ENCODE measurements around the gene SLC8A1.

Gene SLC8A1

GRCh38 chr2:40321016-40321623 is 130.8 kb downstream of the SLC8A1 start:
- Histone ChIP-seq H3K14ac (ENCODE audit: low read length) (no peak overlapping the region), H3K9ac (ENCODE audit: low read length) (no peak overlapping the region), H3K18ac (ENCODE audit: low read length) (no peak overlapping the region), H2AK5ac (ENCODE audit: low read length) (no peak overlapping the region), H4K12ac (ENCODE audit: low read depth, low read length) (no peak overlapping the region), H3K4me2 (ENCODE audit: low read length) (no peak overlapping the region), H3K36me3 (ENCODE audit: control insufficient read depth in 1 of 2, insufficient read depth in 2 of 2, low read length in 2 of 2) (no peaks in the 10 kb centered on the region), H3K4ac (ENCODE audit: low read depth, low read length) (no peak overlapping the region), H3K79me1 (ENCODE audit: low read length) (no peaks in the 10 kb centered on the region), H2BK5ac (ENCODE audit: low read depth, low read length, poor library complexity) (no peak overlapping the region), H3K4me1 (ENCODE audit: control insufficient read depth in 1 of 2, insufficient read depth in 2 of 2, low read length in 2 of 2) (peaks cover 3 to 5% of the 10 kb centered on the region in 2 experiments), H3K23ac (ENCODE audit: low read length) (no peak overlapping the region), H4K8ac (ENCODE audit: low read depth, low read length) (no peak overlapping the region), H3K27me3 (ENCODE audit: insufficient read depth, low read length) (no peaks in the 10 kb centered on the region), H2AFZ (ENCODE audit: insufficient read depth, low read length, poor library complexity) (no peak overlapping the region), H2BK12ac (ENCODE audit: low read length) (no peak overlapping the region), H3K27ac (ENCODE audit: low read depth, low read length) (no peak overlapping the region), H2BK120ac (ENCODE audit: insufficient read depth, low read length, poor library complexity) (no peak overlapping the region), H4K91ac (ENCODE audit: low read depth, low read length) (no peak overlapping the region), H3K79me2 (ENCODE audit: control insufficient read depth, insufficient read depth, low read length, poor library complexity) (no peaks in the 10 kb centered on the region), H3K9me3 (ENCODE audit: insufficient read depth, low read depth, low read length) (peaks cover 2% of the 10 kb centered on the region), H3K4me3 (ENCODE audit: low read depth, low read length) (no peak overlapping the region)
- no CpG with 5 or more reads among the region's 7 CpGs for WGBS (ENCODE audit: extremely low coverage, insufficient coverage, insufficient read length)
- DNase-seq = no peak

GRCh38 chr2:40318921-40319320 is 133.0 kb downstream of the SLC8A1 start:
- Histone ChIP-seq H3K4ac (ENCODE audit: low read depth, low read length) (no peak overlapping the region), H3K79me1 (ENCODE audit: low read length) (no peaks in the 10 kb centered on the region), H3K27ac (ENCODE audit: low read depth, low read length) (no peak overlapping the region), H4K91ac (ENCODE audit: low read depth, low read length) (no peak overlapping the region), H3K9ac (ENCODE audit: low read length) (no peak overlapping the region), H3K4me2 (ENCODE audit: low read length) (no peak overlapping the region), H2BK12ac (ENCODE audit: low read length) (no peak overlapping the region), H2AFZ (ENCODE audit: insufficient read depth, low read length, poor library complexity) (no peak overlapping the region), H3K79me2 (ENCODE audit: control insufficient read depth, insufficient read depth, low read length, poor library complexity) (no peaks in the 10 kb centered on the region), H3K14ac (ENCODE audit: low read length) (no peak overlapping the region), H3K36me3 (ENCODE audit: control insufficient read depth in 1 of 2, insufficient read depth in 2 of 2, low read length in 2 of 2) (no peaks in the 10 kb centered on the region), H3K9me3 (ENCODE audit: insufficient read depth, low read depth, low read length) (no peaks in the 10 kb centered on the region), H2BK120ac (ENCODE audit: insufficient read depth, low read length, poor library complexity) (no peak overlapping the region), H2AK5ac (ENCODE audit: low read length) (no peak overlapping the region), H2BK5ac (ENCODE audit: low read depth, low read length, poor library complexity) (no peak overlapping the region), H3K4me1 (ENCODE audit: control insufficient read depth in 1 of 2, insufficient read depth in 2 of 2, low read length in 2 of 2) (peaks cover 3 to 5% of the 10 kb centered on the region in 2 experiments), H3K23ac (ENCODE audit: low read length) (no peak overlapping the region), H4K8ac (ENCODE audit: low read depth, low read length) (no peak overlapping the region), H4K12ac (ENCODE audit: low read depth, low read length) (no peak overlapping the region), H3K4me3 (ENCODE audit: low read depth, low read length) (no peak overlapping the region), H3K18ac (ENCODE audit: low read length) (no peak overlapping the region), H3K27me3 (ENCODE audit: insufficient read depth, low read length) (no peaks in the 10 kb centered on the region)
- no peak for DNase-seq
- no CpG with 5 or more reads among the region's 3 CpGs for WGBS (ENCODE audit: extremely low coverage, insufficient coverage, insufficient read length)

- H3K27ac ChIP-seq (ENCODE audit: low read depth, low read length) = no peak overlapping the region
These were observed 134.1 kb downstream of the SLC8A1 start for GRCh38 chr2:40317761-40318160.

GRCh38 chr2:40317046-40317445 is 134.8 kb downstream of the SLC8A1 start:
- Histone ChIP-seq H2AK5ac (ENCODE audit: low read length) (no peak overlapping the region), H3K4me2 (ENCODE audit: low read length) (no peak overlapping the region), H4K12ac (ENCODE audit: low read depth, low read length) (no peak overlapping the region), H3K36me3 (ENCODE audit: control insufficient read depth in 1 of 2, insufficient read depth in 2 of 2, low read length in 2 of 2) (no peaks in the 10 kb centered on the region), H3K18ac (ENCODE audit: low read length) (no peak overlapping the region), H3K14ac (ENCODE audit: low read length) (no peak overlapping the region), H3K4me3 (ENCODE audit: low read depth, low read length) (no peak overlapping the region), H3K4me1 (ENCODE audit: control insufficient read depth in 1 of 2, insufficient read depth in 2 of 2, low read length in 2 of 2) (peaks cover 3 to 5% of the 10 kb centered on the region in 2 experiments), H2BK120ac (ENCODE audit: insufficient read depth, low read length, poor library complexity) (no peak overlapping the region), H2BK12ac (ENCODE audit: low read length) (no peak overlapping the region), H3K23ac (ENCODE audit: low read length) (no peak overlapping the region), H3K79me2 (ENCODE audit: control insufficient read depth, insufficient read depth, low read length, poor library complexity) (no peaks in the 10 kb centered on the region), H3K27me3 (ENCODE audit: insufficient read depth, low read length) (no peaks in the 10 kb centered on the region), H4K91ac (ENCODE audit: low read depth, low read length) (no peak overlapping the region), H3K79me1 (ENCODE audit: low read length) (no peaks in the 10 kb centered on the region), H2AFZ (ENCODE audit: insufficient read depth, low read length, poor library complexity) (no peak overlapping the region), H3K4ac (ENCODE audit: low read depth, low read length) (no peak overlapping the region), H3K27ac (ENCODE audit: low read depth, low read length) (no peak overlapping the region), H2BK5ac (ENCODE audit: low read depth, low read length, poor library complexity) (no peak overlapping the region), H3K9ac (ENCODE audit: low read length) (no peak overlapping the region), H3K9me3 (ENCODE audit: insufficient read depth, low read depth, low read length) (no peaks in the 10 kb centered on the region), H4K8ac (ENCODE audit: low read depth, low read length) (no peak overlapping the region)
- WGBS (ENCODE audit: extremely low coverage, insufficient coverage, insufficient read length) = no CpG with 5 or more reads among the region's 2 CpGs
- no peak for DNase-seq

More at GRCh38 chr2:40317761-40318160, 134.1 kb downstream of the SLC8A1 start:
- H2BK120ac ChIP-seq (ENCODE audit: insufficient read depth, low read length, poor library complexity) = no peak overlapping the region
- no peak overlapping the region for H3K18ac ChIP-seq (ENCODE audit: low read length)
- peaks cover 3 to 5% of the 10 kb centered on the region in 2 experiments for H3K4me1 ChIP-seq (ENCODE audit: control insufficient read depth in 1 of 2, insufficient read depth in 2 of 2, low read length in 2 of 2)
- no CpG with 5 or more reads among the region's 2 CpGs for WGBS (ENCODE audit: extremely low coverage, insufficient coverage, insufficient read length)
- H3K9ac ChIP-seq (ENCODE audit: low read length) = no peak overlapping the region
- no peak overlapping the region for H2AFZ ChIP-seq (ENCODE audit: insufficient read depth, low read length, poor library complexity)
- no peak overlapping the region for H3K4me2 ChIP-seq (ENCODE audit: low read length)
- no peaks in the 10 kb centered on the region for H3K27me3 ChIP-seq (ENCODE audit: insufficient read depth, low read length)
- H3K79me2 ChIP-seq (ENCODE audit: control insufficient read depth, insufficient read depth, low read length, poor library complexity) = no peaks in the 10 kb centered on the region
- no peaks in the 10 kb centered on the region for H3K36me3 ChIP-seq (ENCODE audit: control insufficient read depth in 1 of 2, insufficient read depth in 2 of 2, low read length in 2 of 2)
- H3K14ac ChIP-seq (ENCODE audit: low read length) = no peak overlapping the region
- H3K4me3 ChIP-seq (ENCODE audit: low read depth, low read length) = no peak overlapping the region
- H4K12ac ChIP-seq (ENCODE audit: low read depth, low read length) = no peak overlapping the region
- no peak overlapping the region for H2BK12ac ChIP-seq (ENCODE audit: low read length)
- H2BK5ac ChIP-seq (ENCODE audit: low read depth, low read length, poor library complexity) = no peak overlapping the region
- no peaks in the 10 kb centered on the region for H3K9me3 ChIP-seq (ENCODE audit: insufficient read depth, low read depth, low read length)
- no peaks in the 10 kb centered on the region for H3K79me1 ChIP-seq (ENCODE audit: low read length)
- H3K4ac ChIP-seq (ENCODE audit: low read depth, low read length) = no peak overlapping the region
- H2AK5ac ChIP-seq (ENCODE audit: low read length) = no peak overlapping the region
- DNase-seq = no peak
- no peak overlapping the region for H4K91ac ChIP-seq (ENCODE audit: low read depth, low read length)
- no peak overlapping the region for H3K23ac ChIP-seq (ENCODE audit: low read length)
- H4K8ac ChIP-seq (ENCODE audit: low read depth, low read length) = no peak overlapping the region
